ENCODE measurements around the gene RACGAP1.
A peak's percentile ranks its signal among the peaks of the same experiment; 100 is the strongest.

Gene RACGAP1

GRCh38 chr12:49953961-49954846, 71.1 kb downstream of the RACGAP1 start:
- DNase-seq: no peak

- no peak for DNase-seq
Measured at GRCh38 chr12:49953151-49953550, 72.1 kb downstream of the RACGAP1 start.

- no peak for DNase-seq
Measured at GRCh38 chr12:49952391-49953055, 72.8 kb downstream of the RACGAP1 start.

GRCh38 chr12:49951411-49952240, 73.7 kb downstream of the RACGAP1 start:
- no peak for DNase-seq

GRCh38 chr12:49950273-49951251, 74.7 kb downstream of the RACGAP1 start, which contains the start of gene AQP2:
TSS of gene AQP2 (plus strand) at chr12:49950737. CDS start at chr12:49950831, 94 bp downstream.
- no peak for DNase-seq

- DNase-seq: no peak
Measured at GRCh38 chr12:49949866-49950265, 75.4 kb downstream of the RACGAP1 start.

GRCh38 chr12:49948866-49949845, 76.1 kb downstream of the RACGAP1 start:
- no peak for DNase-seq

GRCh38 chr12:49947593-49948226, 77.6 kb downstream of the RACGAP1 start:
- DNase-seq: no peak

- peak; percentile 69 for DNase-seq
Measured at GRCh38 chr12:49946497-49946896, 78.8 kb downstream of the RACGAP1 start.

- DNase-seq: peak; percentile 43
Measured at GRCh38 chr12:49946086-49946485, 79.2 kb downstream of the RACGAP1 start.

- DNase-seq: no peak
Measured at GRCh38 chr12:49945394-49946080, 79.8 kb downstream of the RACGAP1 start.

- DNase-seq: no peak
Measured at GRCh38 chr12:49944718-49945117, 80.6 kb downstream of the RACGAP1 start.

GRCh38 chr12:49944046-49944445, 81.2 kb downstream of the RACGAP1 start:
- no peak for DNase-seq

GRCh38 chr12:49943625-49943960, 81.7 kb downstream of the RACGAP1 start:
- DNase-seq: no peak

GRCh38 chr12:49942921-49943624, 82.2 kb downstream of the RACGAP1 start:
- DNase-seq: no peak

- DNase-seq: no peak
Measured at GRCh38 chr12:49942512-49942893, 82.8 kb downstream of the RACGAP1 start.

GRCh38 chr12:49941556-49942511, 83.5 kb downstream of the RACGAP1 start:
- no peak for DNase-seq

GRCh38 chr12:49939707-49940106, 85.6 kb downstream of the RACGAP1 start:
- no peak for DNase-seq

All from DMS79 (cell line).